ENCODE measurements around the gene SIVA1. TPM values are rescaled to one million over a fixed set of nuclear protein-coding genes. Genes with fewer than 3 reads are reported as not detected.
A peak's percentile ranks its signal among the peaks of the same experiment; 100 is the strongest.

Gene SIVA1
- total RNA-seq, 2 experiments from 2014 or later, result 97.6 to 109 TPM

DNA sequence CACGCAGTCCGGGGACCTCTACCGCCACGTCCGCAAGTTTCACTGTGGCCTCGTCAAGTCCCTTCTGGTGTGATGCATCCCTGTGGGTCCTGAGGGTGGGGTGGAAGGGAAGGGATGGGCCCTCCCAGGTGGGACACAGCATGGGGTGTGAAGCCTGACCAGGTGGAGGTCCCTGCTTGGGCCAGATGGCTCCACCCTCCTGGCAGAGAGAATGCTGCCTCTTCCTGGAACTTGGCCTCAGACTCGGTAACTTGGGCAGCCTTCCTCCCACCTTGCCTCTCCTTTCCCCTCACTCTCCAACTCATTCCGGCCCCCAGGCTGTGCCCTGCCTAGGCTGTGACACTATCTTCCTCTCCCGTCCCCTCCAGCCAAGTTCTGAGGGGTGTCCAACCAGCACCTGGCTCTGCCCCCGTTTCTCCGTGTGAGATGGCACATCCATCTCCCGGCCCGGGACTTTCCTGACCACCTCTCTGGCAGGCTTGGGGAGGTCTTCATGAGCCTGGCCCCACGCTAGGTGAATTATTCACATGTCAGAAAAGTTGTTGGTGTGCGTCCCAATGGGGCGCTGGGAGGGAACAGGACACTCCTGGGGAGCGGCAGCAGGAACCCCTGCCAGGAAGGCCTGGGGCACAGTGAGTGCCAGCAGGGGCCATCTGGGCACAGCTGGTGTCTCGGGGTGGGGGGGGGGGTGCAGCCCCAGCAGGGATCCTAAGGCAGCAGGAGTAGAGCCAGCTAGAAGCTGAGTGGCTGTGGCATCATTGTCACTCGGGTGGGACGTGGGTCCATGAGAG, 49.6 kb downstream of the SIVA1 start:
- no peak overlapping the region for H3K27ac Mint-ChIP-seq
- no peaks in the 10 kb centered on the region for H3K27me3 Mint-ChIP-seq
- peaks cover 21% of the 10 kb centered on the region for H3K4me1 Mint-ChIP-seq (ENCODE audit: low read depth)
- H3K9me3 Mint-ChIP-seq, result no peaks in the 10 kb centered on the region
- no peak for DNase-seq
- peak overlapping the region; percentile 53 for H3K4me3 Mint-ChIP-seq
- intact Hi-C loops (cut with micrococcal nuclease), result no loop called here
- H3K36me3 Mint-ChIP-seq, result no peaks in the 10 kb centered on the region
- POLR2A ChIA-PET, result no interaction called here
- CTCF ChIA-PET, result interaction anchor here (2.3 to 2.4 kb wide), 2 partner anchors 23 to 32 kb away, joined by 7 to 12 read pairs; no protein-coding TSS in a partner anchor

GRCh38 chr14:104803280-104803911, 50.4 kb downstream of the SIVA1 start:
- no peaks in the 10 kb centered on the region for H3K36me3 Mint-ChIP-seq
- intact Hi-C loops (cut with micrococcal nuclease), result no loop called here
- no peaks in the 10 kb centered on the region for H3K27me3 Mint-ChIP-seq
- CTCF ChIA-PET, result interaction anchor here (1.0 kb wide), 1 partner anchor 35 kb away, joined by 3 read pairs; no protein-coding TSS in a partner anchor
- H3K27ac Mint-ChIP-seq, result no peak overlapping the region
- POLR2A ChIA-PET, result no interaction called here
- no peaks in the 10 kb centered on the region for H3K9me3 Mint-ChIP-seq
- DNase-seq, result no peak
- peaks cover 21% of the 10 kb centered on the region for H3K4me1 Mint-ChIP-seq (ENCODE audit: low read depth)
- H3K4me3 Mint-ChIP-seq, result no peak overlapping the region

- Mint-ChIP-seq H3K4me3 (no peak overlapping the region), H3K9me3 (no peaks in the 10 kb centered on the region), H3K4me1 (ENCODE audit: low read depth) (peaks cover 21% of the 10 kb centered on the region), H3K36me3 (no peaks in the 10 kb centered on the region), H3K27me3 (no peaks in the 10 kb centered on the region), H3K27ac (no peak overlapping the region)
- intact Hi-C loops (cut with micrococcal nuclease), result no loop called here
- ChIA-PET POLR2A (no interaction called here), CTCF (interaction anchor here (1.0 kb wide), 1 partner anchor 35 kb away, joined by 3 read pairs; no protein-coding TSS in a partner anchor)
- DNase-seq, result no peak
These were observed 51.0 kb downstream of the SIVA1 start for GRCh38 chr14:104803912-104804410.

GRCh38 chr14:104804481-104805325, 51.8 kb downstream of the SIVA1 start:
- H3K4me1 Mint-ChIP-seq (ENCODE audit: low read depth), result peaks cover 15% of the 10 kb centered on the region
- no peak overlapping the region for H3K4me3 Mint-ChIP-seq
- H3K36me3 Mint-ChIP-seq, result no peaks in the 10 kb centered on the region
- no peaks in the 10 kb centered on the region for H3K27me3 Mint-ChIP-seq
- ChIA-PET CTCF (interaction anchor here (1.0 kb wide), 1 partner anchor 36 kb away, joined by 3 read pairs; no protein-coding TSS in a partner anchor), POLR2A (no interaction called here)
- no peaks in the 10 kb centered on the region for H3K9me3 Mint-ChIP-seq
- DNase-seq, result no peak
- intact Hi-C loops (cut with micrococcal nuclease), result no loop called here
- H3K27ac Mint-ChIP-seq, result no peak overlapping the region

- intact Hi-C loops (cut with micrococcal nuclease), result no loop called here
- Mint-ChIP-seq H3K36me3 (no peaks in the 10 kb centered on the region), H3K9me3 (no peaks in the 10 kb centered on the region), H3K27ac (no peak overlapping the region), H3K4me1 (ENCODE audit: low read depth) (peaks cover 11% of the 10 kb centered on the region), H3K4me3 (no peak overlapping the region), H3K27me3 (no peaks in the 10 kb centered on the region)
- CTCF ChIA-PET, result no interaction called here
- no peak for DNase-seq
- POLR2A ChIA-PET, result no interaction called here
These were observed 52.4 kb downstream of the SIVA1 start for GRCh38 chr14:104805326-104805678.

GRCh38 chr14:104805941-104806624, 53.1 kb downstream of the SIVA1 start:
- Mint-ChIP-seq H3K4me3 (no peak overlapping the region), H3K36me3 (no peaks in the 10 kb centered on the region), H3K9me3 (no peaks in the 10 kb centered on the region), H3K27me3 (no peaks in the 10 kb centered on the region), H3K4me1 (ENCODE audit: low read depth) (peaks cover 11% of the 10 kb centered on the region), H3K27ac (no peak overlapping the region)
- no peak for DNase-seq
- ChIA-PET POLR2A (no interaction called here), CTCF (no interaction called here)
- intact Hi-C loops (cut with micrococcal nuclease), result no loop called here

GRCh38 chr14:104806625-104807465, 53.9 kb downstream of the SIVA1 start:
- DNase-seq, result no peak
- H3K9me3 Mint-ChIP-seq, result no peaks in the 10 kb centered on the region
- no peaks in the 10 kb centered on the region for H3K36me3 Mint-ChIP-seq
- H3K27me3 Mint-ChIP-seq, result no peaks in the 10 kb centered on the region
- intact Hi-C loops (cut with micrococcal nuclease), result no loop called here
- H3K4me3 Mint-ChIP-seq, result no peak overlapping the region
- no peak overlapping the region for H3K27ac Mint-ChIP-seq
- H3K4me1 Mint-ChIP-seq (ENCODE audit: low read depth), result peaks cover 7% of the 10 kb centered on the region
- ChIA-PET POLR2A (no interaction called here), CTCF (no interaction called here)

- intact Hi-C loops (cut with micrococcal nuclease), result no loop called here
- H3K27ac Mint-ChIP-seq, result no peak overlapping the region
- ChIA-PET CTCF (no interaction called here), POLR2A (no interaction called here)
- peaks cover 1% of the 10 kb centered on the region for H3K4me1 Mint-ChIP-seq (ENCODE audit: low read depth)
- peaks cover 1% of the 10 kb centered on the region for H3K36me3 Mint-ChIP-seq
- DNase-seq, result no peak
- no peaks in the 10 kb centered on the region for H3K9me3 Mint-ChIP-seq
- no peak overlapping the region for H3K4me3 Mint-ChIP-seq
- no peaks in the 10 kb centered on the region for H3K27me3 Mint-ChIP-seq
These were observed 55.5 kb downstream of the SIVA1 start for GRCh38 chr14:104808456-104808855.

Other genes starting within 250 kb of the SIVA1 start
- not detected for gene C14orf180, start 173.4 kb upstream of the SIVA1 start, total RNA-seq
- not detected for gene TMEM179, start 148.4 kb upstream of the SIVA1 start, total RNA-seq
- 10 to 100 TPM; 66.7 to 71.5 TPM for gene INF2, start 63.5 kb upstream of the SIVA1 start, total RNA-seq
- 1 to 10 TPM; 2.3 to 3.3 TPM for gene ADSS1, start 28.9 kb upstream of the SIVA1 start, total RNA-seq
- gene AKT1, start 42.6 kb downstream of the SIVA1 start, total RNA-seq, result 100 to 1,000 TPM; 131 to 133 TPM
- 1 to 10 TPM; 3.1 to 3.4 TPM for gene ZBTB42, start 48.0 kb downstream of the SIVA1 start, total RNA-seq
- gene CEP170B, start 112.1 kb downstream of the SIVA1 start, total RNA-seq, result 1 to 10 TPM; 5.2 to 5.3 TPM
- gene PLD4, start 171.7 kb downstream of the SIVA1 start, total RNA-seq, result not detected
- under 1 TPM; 0.02 to 0.05 TPM for gene AHNAK2, start 225.2 kb downstream of the SIVA1 start, total RNA-seq
- gene CLBA1, start 232.6 kb downstream of the SIVA1 start, total RNA-seq, result 1 to 10 TPM in 1 of 2 experiments, under 1 TPM in 1; 0.78 to 1.2 TPM